Neural cell (in vitro differentiated cells): Measurements from ENCODE around the gene LILRB3. TPM values are rescaled to one million over a fixed set of nuclear protein-coding genes. Genes with fewer than 3 reads are reported as not detected.
"Not testable (repeated sequence)": the region's sequence is repeated elsewhere in the genome, so short reads cannot be mapped to it uniquely, and the experiment has no call there.

Source experiments
- H2AFZ ChIP-seq: fragments of 200-600, 300-800 bp; sonication (generic), shearing (Covaris generic); 2 replicates; pipeline ENCODE4 v1.6.0; 2014; ENCODE audit warnings: low read depth, mild to moderate bottlenecking, antibody characterized with exemption, low read length, moderate library complexity
- H3F3A ChIP-seq: fragments of 200-600 bp; shearing (Covaris generic); 2 replicates; pipeline ENCODE4 v1.6.1; 2016; ENCODE audit warnings: mild to moderate bottlenecking, moderate library complexity, mixed read lengths, antibody characterized with exemption, low read length; ENCODE audit not compliant: insufficient read depth, poor library complexity, severe bottlenecking
- H3K27ac ChIP-seq: fragments of 200-600, 300-800 bp; sonication (generic), shearing (Covaris generic); 2 replicates; pipeline ENCODE4 v1.5.1; 2014; ENCODE audit warnings: mild to moderate bottlenecking, low read length, moderate library complexity
- H3K27me3 ChIP-seq: fragments of 300-800, 200-600 bp; sonication (generic), shearing (Covaris generic); 2 replicates; pipeline ENCODE4 v1.6.0; 2014; ENCODE audit warnings: mild to moderate bottlenecking, low read depth, low read length, moderate library complexity; ENCODE audit not compliant: insufficient read depth
- H3K36me3 ChIP-seq: fragments of 300-800, 200-600 bp; sonication (generic), shearing (Covaris generic); 2 replicates; pipeline ENCODE4 v1.5.1; 2014; ENCODE audit warnings: mild to moderate bottlenecking, antibody characterized with exemption, low read length, moderate library complexity; ENCODE audit not compliant: insufficient read depth
- H3K4me2 ChIP-seq: fragments of 300-800, 200-600 bp; sonication (generic), shearing (Covaris generic); 2 replicates; pipeline ENCODE4 v1.6.0; 2014; ENCODE audit warnings: mild to moderate bottlenecking, low read length
- H3K4me3 ChIP-seq: fragments of 300-800, 200-600 bp; sonication (generic), shearing (Covaris generic); 2 replicates; pipeline ENCODE4 v1.5.1; 2014; ENCODE audit warnings: mild to moderate bottlenecking, low read length, moderate library complexity
- H3K79me2 ChIP-seq: fragments of 200-600 bp; shearing (Covaris generic); replicated peaks from 2 replicates; pipeline ENCODE4 v1.6.0; 2014; ENCODE audit warnings: mild to moderate bottlenecking, low read length, moderate library complexity; ENCODE audit not compliant: insufficient read depth
- H3K9ac ChIP-seq: fragments of 300-800, 200-600 bp; sonication (generic), shearing (Covaris generic); 2 replicates; pipeline ENCODE4 v1.6.1; 2016; ENCODE audit warnings: mild to moderate bottlenecking, low read length, mixed read lengths
- H3K9me2 ChIP-seq: fragments of 200-600 bp; shearing (Covaris generic); 2 replicates; pipeline ENCODE4 v1.6.1; 2016; ENCODE audit warnings: mild to moderate bottlenecking, low read length, mixed read lengths; ENCODE audit not compliant: insufficient read depth
- H3K9me3 ChIP-seq: fragments of 200-600, 300-800 bp; sonication (generic), shearing (Covaris generic); 2 replicates; pipeline ENCODE4 v1.6.1; 2016; ENCODE audit warnings: mild to moderate bottlenecking, mixed run types, low read length, moderate library complexity, mixed read lengths
- H4K20me1 ChIP-seq: fragments of 200-600 bp; shearing (Covaris generic); 2 replicates; pipeline ENCODE4 v1.6.1; 2016; ENCODE audit warnings: mild to moderate bottlenecking, mixed run types; ENCODE audit not compliant: insufficient read depth
- MXI1 ChIP-seq: fragments of 450-650 bp; conservative IDR thresholded peaks from 2 replicates; pipeline ENCODE4 v1.6.1; 2014; ENCODE audit warnings: antibody characterized with exemption, mild to moderate bottlenecking; ENCODE audit not compliant: poor library complexity, severe bottlenecking
- RAD21 ChIP-seq: fragments of 450-650 bp; conservative IDR thresholded peaks from 2 replicates; pipeline ENCODE4 v1.6.1; 2014; ENCODE audit warnings: antibody characterized with exemption, mild to moderate bottlenecking, moderate library complexity
- TAF1 ChIP-seq: IDR thresholded peaks from 2 replicates; pipeline ENCODE4 v1.6.1; 2012; ENCODE audit warnings: low read depth
- polyA plus RNA-seq: library from polyadenylated mRNA; depleted of rRNA; stranded (reverse); fragments of >200 nt; gene quantifications from 2 replicates; pipeline ENCODE4 v1.2.3, GENCODE V29; 2014
- TF ChIP-seq, protein P1 (sequence below): IDR thresholded peaks from 2 replicates; pipeline ENCODE4 v1.6.1; 2012; ENCODE audit warnings: borderline replicate concordance
- TF ChIP-seq, protein P2 (sequence below): fragments of 450-650 bp; IDR thresholded peaks from 2 replicates; pipeline ENCODE4 v1.5.1; 2014; ENCODE audit warnings: antibody characterized with exemption, mild to moderate bottlenecking, moderate library complexity; ENCODE audit not compliant: poor library complexity, severe bottlenecking

LILRB3 gene
- polyA plus RNA-seq, 1 donor from 2014 or later = not detected

DNA sequence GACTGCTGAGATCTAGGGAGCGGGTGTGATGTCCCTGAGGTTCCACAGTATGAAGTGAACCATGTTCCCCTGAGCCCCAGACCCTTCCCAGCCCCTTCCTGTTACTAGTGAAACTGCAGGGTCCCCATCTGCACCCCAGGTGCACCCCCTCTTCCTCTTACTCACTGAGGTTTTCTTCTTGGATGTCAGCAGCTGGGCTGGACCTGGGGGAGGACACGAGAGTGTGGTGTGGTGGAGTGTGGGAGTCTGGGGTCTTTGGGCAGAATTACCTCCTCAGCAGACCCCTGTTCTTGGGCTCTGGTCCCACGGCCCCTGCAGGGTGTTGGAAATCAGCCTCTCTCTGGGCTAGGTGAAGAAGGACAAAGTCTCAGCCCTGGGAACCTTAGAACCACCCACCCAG, 23.1 kb upstream of the LILRB3 start:
- TF ChIP-seq TAF1 (no peak), MXI1 (no peak), RAD21 (no peak)
- TF ChIP-seq, protein P1, sequence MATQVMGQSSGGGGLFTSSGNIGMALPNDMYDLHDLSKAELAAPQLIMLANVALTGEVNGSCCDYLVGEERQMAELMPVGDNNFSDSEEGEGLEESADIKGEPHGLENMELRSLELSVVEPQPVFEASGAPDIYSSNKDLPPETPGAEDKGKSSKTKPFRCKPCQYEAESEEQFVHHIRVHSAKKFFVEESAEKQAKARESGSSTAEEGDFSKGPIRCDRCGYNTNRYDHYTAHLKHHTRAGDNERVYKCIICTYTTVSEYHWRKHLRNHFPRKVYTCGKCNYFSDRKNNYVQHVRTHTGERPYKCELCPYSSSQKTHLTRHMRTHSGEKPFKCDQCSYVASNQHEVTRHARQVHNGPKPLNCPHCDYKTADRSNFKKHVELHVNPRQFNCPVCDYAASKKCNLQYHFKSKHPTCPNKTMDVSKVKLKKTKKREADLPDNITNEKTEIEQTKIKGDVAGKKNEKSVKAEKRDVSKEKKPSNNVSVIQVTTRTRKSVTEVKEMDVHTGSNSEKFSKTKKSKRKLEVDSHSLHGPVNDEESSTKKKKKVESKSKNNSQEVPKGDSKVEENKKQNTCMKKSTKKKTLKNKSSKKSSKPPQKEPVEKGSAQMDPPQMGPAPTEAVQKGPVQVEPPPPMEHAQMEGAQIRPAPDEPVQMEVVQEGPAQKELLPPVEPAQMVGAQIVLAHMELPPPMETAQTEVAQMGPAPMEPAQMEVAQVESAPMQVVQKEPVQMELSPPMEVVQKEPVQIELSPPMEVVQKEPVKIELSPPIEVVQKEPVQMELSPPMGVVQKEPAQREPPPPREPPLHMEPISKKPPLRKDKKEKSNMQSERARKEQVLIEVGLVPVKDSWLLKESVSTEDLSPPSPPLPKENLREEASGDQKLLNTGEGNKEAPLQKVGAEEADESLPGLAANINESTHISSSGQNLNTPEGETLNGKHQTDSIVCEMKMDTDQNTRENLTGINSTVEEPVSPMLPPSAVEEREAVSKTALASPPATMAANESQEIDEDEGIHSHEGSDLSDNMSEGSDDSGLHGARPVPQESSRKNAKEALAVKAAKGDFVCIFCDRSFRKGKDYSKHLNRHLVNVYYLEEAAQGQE = no peak
- TF ChIP-seq, protein P2, sequence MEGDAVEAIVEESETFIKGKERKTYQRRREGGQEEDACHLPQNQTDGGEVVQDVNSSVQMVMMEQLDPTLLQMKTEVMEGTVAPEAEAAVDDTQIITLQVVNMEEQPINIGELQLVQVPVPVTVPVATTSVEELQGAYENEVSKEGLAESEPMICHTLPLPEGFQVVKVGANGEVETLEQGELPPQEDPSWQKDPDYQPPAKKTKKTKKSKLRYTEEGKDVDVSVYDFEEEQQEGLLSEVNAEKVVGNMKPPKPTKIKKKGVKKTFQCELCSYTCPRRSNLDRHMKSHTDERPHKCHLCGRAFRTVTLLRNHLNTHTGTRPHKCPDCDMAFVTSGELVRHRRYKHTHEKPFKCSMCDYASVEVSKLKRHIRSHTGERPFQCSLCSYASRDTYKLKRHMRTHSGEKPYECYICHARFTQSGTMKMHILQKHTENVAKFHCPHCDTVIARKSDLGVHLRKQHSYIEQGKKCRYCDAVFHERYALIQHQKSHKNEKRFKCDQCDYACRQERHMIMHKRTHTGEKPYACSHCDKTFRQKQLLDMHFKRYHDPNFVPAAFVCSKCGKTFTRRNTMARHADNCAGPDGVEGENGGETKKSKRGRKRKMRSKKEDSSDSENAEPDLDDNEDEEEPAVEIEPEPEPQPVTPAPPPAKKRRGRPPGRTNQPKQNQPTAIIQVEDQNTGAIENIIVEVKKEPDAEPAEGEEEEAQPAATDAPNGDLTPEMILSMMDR = no peak
- Histone ChIP-seq H3F3A (no peaks in the 10 kb centered on the region), H2AFZ (no peak overlapping the region), H3K9me3 (no peaks in the 10 kb centered on the region), H3K36me3 (no peaks in the 10 kb centered on the region), H3K27me3 (no peaks in the 10 kb centered on the region), H3K79me2 (no peaks in the 10 kb centered on the region), H4K20me1 (no peaks in the 10 kb centered on the region), H3K4me3 (no peak overlapping the region), H3K9me2 (no peaks in the 10 kb centered on the region), H3K4me2 (no peak overlapping the region), H3K9ac (no peak overlapping the region), H3K27ac (no peak overlapping the region)

DNA sequence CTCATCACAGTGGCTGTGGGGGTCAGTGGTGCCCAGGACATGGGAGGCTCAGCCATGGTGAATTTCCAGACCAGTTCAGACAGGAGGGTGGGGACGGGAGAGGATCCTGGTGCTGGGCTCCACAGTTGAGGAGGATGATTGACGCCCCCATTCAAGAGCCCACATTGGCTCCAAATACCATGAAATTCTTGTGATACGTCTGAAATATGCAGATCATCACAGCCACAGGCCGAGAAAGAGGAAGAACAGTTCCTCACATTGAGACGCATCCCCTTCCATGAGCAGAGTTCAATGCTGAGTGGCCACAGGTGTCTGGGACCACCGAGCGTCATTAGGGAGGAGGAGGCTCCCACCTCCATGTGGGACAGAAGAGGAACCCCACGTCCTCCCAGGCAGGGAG, 21.0 kb upstream of the LILRB3 start:
- not testable (repeated sequence) for H4K20me1 ChIP-seq, H2AFZ ChIP-seq, H3K27ac ChIP-seq, H3K9me2 ChIP-seq, H3F3A ChIP-seq, H3K36me3 ChIP-seq, H3K27me3 ChIP-seq, H3K79me2 ChIP-seq, H3K9me3 ChIP-seq, H3K4me3 ChIP-seq, H3K4me2 ChIP-seq, H3K9ac ChIP-seq

DNA sequence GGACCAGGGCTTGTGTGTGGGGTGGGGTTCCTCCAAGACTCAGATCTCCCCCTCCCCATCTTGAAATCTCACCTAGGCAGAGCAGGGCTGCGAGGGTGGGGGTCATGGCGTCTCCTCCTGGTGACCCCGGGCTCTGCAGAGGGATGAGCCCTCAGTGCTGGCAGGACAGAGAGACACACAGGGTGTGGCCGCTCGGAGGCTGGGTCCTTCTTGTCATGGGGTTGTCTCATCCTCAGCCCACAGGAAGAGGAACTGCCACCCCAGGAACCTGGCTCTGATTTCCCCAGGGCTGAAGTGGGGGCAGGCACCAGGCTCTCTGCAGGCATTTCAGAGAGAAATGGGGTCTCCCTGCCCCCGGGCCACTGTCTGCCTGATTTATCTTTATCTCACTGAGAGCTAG, 19.8 kb upstream of the LILRB3 start, which contains the start of gene LILRA6:
TSS of gene LILRA6 (minus strand) at position 145 of the 400 bp plus-strand sequence.
- H3K9me2 ChIP-seq, H3K27ac ChIP-seq, H3K4me3 ChIP-seq, H3K4me2 ChIP-seq, H3K36me3 ChIP-seq, H3K79me2 ChIP-seq, H3K9me3 ChIP-seq, H3K27me3 ChIP-seq, H4K20me1 ChIP-seq, H2AFZ ChIP-seq, H3F3A ChIP-seq, H3K9ac ChIP-seq: not testable (repeated sequence)

DNA sequence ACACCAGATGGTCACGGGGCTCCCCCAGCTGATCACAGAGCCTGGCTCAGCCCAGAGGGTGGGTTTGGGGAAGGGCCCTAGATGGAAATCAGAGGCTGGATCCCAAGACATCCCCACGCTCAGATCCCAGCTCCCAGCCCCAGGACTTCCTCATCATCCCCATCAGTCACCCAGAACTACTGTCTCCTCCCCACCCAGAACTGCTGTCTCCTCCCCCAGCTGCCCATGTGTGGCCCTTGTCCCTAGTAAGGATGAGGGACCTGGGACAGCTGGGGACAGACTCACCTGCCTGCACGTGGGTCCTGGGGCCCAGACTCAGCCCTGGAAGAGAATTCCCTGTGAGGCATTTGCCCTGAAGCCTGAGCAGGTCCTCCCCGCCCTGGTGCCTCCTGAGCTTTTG, 19.4 kb upstream of the LILRB3 start:
- not testable (repeated sequence) for H4K20me1 ChIP-seq, H3K9me2 ChIP-seq, H3K4me2 ChIP-seq, H3K4me3 ChIP-seq, H3K9me3 ChIP-seq, H3K9ac ChIP-seq, H3K27me3 ChIP-seq, H2AFZ ChIP-seq, H3K36me3 ChIP-seq, H3F3A ChIP-seq, H3K27ac ChIP-seq, H3K79me2 ChIP-seq

DNA sequence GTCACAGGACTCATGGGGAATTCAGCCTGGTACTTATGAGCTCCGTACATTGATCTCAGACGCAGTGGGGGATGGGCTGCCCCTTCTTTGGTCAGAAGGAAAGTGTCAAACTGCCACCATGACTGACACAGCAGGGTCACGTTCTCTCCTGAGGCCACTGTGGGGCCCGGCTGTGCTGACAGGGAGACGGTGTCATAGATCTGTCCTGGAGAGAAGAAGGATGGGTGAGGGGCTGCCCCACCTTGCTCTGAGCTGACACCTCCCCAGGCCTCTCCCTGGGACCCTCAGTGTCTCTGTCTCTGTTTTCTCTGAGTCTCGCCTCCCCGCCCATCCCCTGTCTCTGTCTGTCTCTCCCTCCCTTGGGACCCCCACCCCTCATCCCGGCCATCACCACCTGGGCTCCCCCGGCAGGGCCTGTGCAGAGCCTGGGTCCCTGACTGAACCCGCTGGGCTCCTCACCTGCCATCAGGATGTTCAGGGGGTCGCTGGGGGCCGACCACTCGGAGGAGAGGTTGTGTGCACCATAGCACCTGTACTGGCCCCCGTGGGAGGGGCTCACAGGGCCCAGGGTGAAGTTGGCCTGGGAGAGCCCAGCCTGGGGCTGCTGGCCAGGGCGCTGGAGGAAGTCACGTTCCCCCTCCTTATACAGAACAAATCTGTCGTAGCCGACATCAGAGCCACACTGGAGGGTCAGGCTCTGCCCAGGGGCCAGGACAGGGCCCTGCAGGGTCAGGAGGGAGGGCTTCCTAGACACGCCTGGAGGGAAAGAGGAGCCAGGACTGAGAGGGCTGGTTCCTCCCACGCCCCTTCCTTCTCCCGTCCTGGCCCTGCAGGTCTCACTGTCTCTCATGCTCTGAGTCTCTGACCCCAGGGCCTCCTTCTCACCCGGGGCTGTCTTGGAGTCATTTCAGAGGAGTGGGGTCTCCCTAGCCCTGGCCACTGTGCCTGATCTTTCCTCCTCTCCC, 17.8 kb upstream of the LILRB3 start:
- not testable (repeated sequence) for H3K4me2 ChIP-seq, H2AFZ ChIP-seq, H3K36me3 ChIP-seq

More for the DNA sequence above, 17.8 kb upstream of the LILRB3 start:
- not testable (repeated sequence) for H3K79me2 ChIP-seq, H3K27me3 ChIP-seq, H3K9me2 ChIP-seq, H3K27ac ChIP-seq, H3K9me3 ChIP-seq, H3F3A ChIP-seq, H3K9ac ChIP-seq, H4K20me1 ChIP-seq, H3K4me3 ChIP-seq
